ENCODE results near the gene PARD3B.

- TF ChIP-seq, protein P1, sequence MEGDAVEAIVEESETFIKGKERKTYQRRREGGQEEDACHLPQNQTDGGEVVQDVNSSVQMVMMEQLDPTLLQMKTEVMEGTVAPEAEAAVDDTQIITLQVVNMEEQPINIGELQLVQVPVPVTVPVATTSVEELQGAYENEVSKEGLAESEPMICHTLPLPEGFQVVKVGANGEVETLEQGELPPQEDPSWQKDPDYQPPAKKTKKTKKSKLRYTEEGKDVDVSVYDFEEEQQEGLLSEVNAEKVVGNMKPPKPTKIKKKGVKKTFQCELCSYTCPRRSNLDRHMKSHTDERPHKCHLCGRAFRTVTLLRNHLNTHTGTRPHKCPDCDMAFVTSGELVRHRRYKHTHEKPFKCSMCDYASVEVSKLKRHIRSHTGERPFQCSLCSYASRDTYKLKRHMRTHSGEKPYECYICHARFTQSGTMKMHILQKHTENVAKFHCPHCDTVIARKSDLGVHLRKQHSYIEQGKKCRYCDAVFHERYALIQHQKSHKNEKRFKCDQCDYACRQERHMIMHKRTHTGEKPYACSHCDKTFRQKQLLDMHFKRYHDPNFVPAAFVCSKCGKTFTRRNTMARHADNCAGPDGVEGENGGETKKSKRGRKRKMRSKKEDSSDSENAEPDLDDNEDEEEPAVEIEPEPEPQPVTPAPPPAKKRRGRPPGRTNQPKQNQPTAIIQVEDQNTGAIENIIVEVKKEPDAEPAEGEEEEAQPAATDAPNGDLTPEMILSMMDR (IDR thresholded peaks at IDR 0.05) = no peak
- no peak for TF ChIP-seq POLR2A (IDR thresholded peaks at IDR 0.05)
Measured at GRCh38 chr2:205462681-205463345, 917.5 kb downstream of the PARD3B start.
